Trophoblast cell (in vitro differentiated cells and primary cell): ENCODE results near the gene TRAF5.

Experiments
- DNase-seq, 2 donors: peaks; one replicate each; pipeline ENCODE4 v3.0.0-alpha.2; 2016
- H2AFZ ChIP-seq: 2 replicates; pipeline ENCODE4 v1.6.1; 2013; ENCODE audit warnings: low read length, moderate library complexity, mild to moderate bottlenecking; ENCODE audit not compliant: insufficient read depth, poor library complexity
- H2AK5ac ChIP-seq: 2 replicates; pipeline ENCODE4 v1.6.1; 2013; ENCODE audit warnings: mild to moderate bottlenecking, low read length
- H2BK120ac ChIP-seq: 2 replicates; pipeline ENCODE4 v1.6.1; 2013; ENCODE audit warnings: low read length, mild to moderate bottlenecking, moderate library complexity; ENCODE audit not compliant: insufficient read depth, poor library complexity
- H2BK12ac ChIP-seq: 2 replicates; pipeline ENCODE4 v1.6.1; 2013; ENCODE audit warnings: mild to moderate bottlenecking, low read length, moderate library complexity
- H2BK5ac ChIP-seq: 2 replicates; pipeline ENCODE4 v1.6.1; 2013; ENCODE audit warnings: low read length, low read depth, moderate library complexity, mild to moderate bottlenecking; ENCODE audit not compliant: poor library complexity
- H3K14ac ChIP-seq: 2 replicates; pipeline ENCODE4 v1.6.1; 2013; ENCODE audit warnings: mild to moderate bottlenecking, low read length
- H3K18ac ChIP-seq: 2 replicates; pipeline ENCODE4 v1.6.1; 2013; ENCODE audit warnings: mild to moderate bottlenecking, low read length
- H3K23ac ChIP-seq: 2 replicates; pipeline ENCODE4 v1.6.1; 2013; ENCODE audit warnings: low read length
- H3K27ac ChIP-seq: 2 replicates; pipeline ENCODE4 v1.5.1; 2013; ENCODE audit warnings: low read depth, mild to moderate bottlenecking, inconsistent platforms, low read length, moderate library complexity
- H3K27me3 ChIP-seq: 2 replicates; pipeline ENCODE4 v1.6.1; 2013; ENCODE audit warnings: inconsistent platforms, mild to moderate bottlenecking, low read length, moderate library complexity; ENCODE audit not compliant: insufficient read depth
- H3K36me3 ChIP-seq, 2 experiments: 1 replicate in 1 of 2; 2 replicates in 1 of 2; pipeline ENCODE4 v1.6.1; 2013; ENCODE audit warnings: low read length in 2 of 2, mild to moderate bottlenecking in 2 of 2, moderate library complexity in 1 of 2; ENCODE audit not compliant: insufficient read depth in 2 of 2, control insufficient read depth in 1 of 2
- H3K4ac ChIP-seq: 2 replicates; pipeline ENCODE4 v1.6.1; 2013; ENCODE audit warnings: low read depth, mild to moderate bottlenecking, low read length, moderate library complexity
- H3K4me1 ChIP-seq, 2 experiments: 1 replicate in 1 of 2; 2 replicates in 1 of 2; pipeline ENCODE4 v1.6.1; 2013; ENCODE audit warnings: low read length in 2 of 2, mild to moderate bottlenecking in 2 of 2, moderate library complexity in 1 of 2; ENCODE audit not compliant: insufficient read depth in 2 of 2, control insufficient read depth in 1 of 2
- H3K4me2 ChIP-seq: 2 replicates; pipeline ENCODE4 v1.6.1; 2013; ENCODE audit warnings: inconsistent platforms, mild to moderate bottlenecking, low read length, moderate library complexity
- H3K4me3 ChIP-seq: 2 replicates; pipeline ENCODE4 v1.5.1; 2013; ENCODE audit warnings: mild to moderate bottlenecking, low read depth, low read length, inconsistent platforms
- H3K79me1 ChIP-seq: one replicate; pipeline ENCODE4 v1.6.1; 2013; ENCODE audit warnings: low read length
- H3K79me2 ChIP-seq: 2 replicates; pipeline ENCODE4 v1.6.1; 2013; ENCODE audit warnings: low read length, mild to moderate bottlenecking; ENCODE audit not compliant: control insufficient read depth, insufficient read depth, poor library complexity
- H3K9ac ChIP-seq: 2 replicates; pipeline ENCODE4 v1.6.1; 2013; ENCODE audit warnings: mild to moderate bottlenecking, low read length
- H3K9me3 ChIP-seq: 2 replicates; pipeline ENCODE4 v1.6.1; 2013; ENCODE audit warnings: low read depth, mild to moderate bottlenecking, control low read depth, inconsistent platforms, low read length; ENCODE audit not compliant: insufficient read depth
- H4K12ac ChIP-seq: 2 replicates; pipeline ENCODE4 v1.6.1; 2013; ENCODE audit warnings: low read depth, mild to moderate bottlenecking, low read length, moderate library complexity
- H4K8ac ChIP-seq: 2 replicates; pipeline ENCODE4 v1.6.1; 2013; ENCODE audit warnings: low read depth, mild to moderate bottlenecking, low read length, moderate library complexity
- H4K91ac ChIP-seq: one replicate; pipeline ENCODE4 v1.6.1; 2013; ENCODE audit warnings: low read depth, mild to moderate bottlenecking, low read length, moderate library complexity
- WGBS: extraction: QIAGEN DNeasy Blood & Tissue Kit; methylation state at CpG from one replicate; pipeline ENCODE4 v1.1.7; 2013; ENCODE audit warnings: missing lambda C conversion rate; ENCODE audit not compliant: insufficient read length, insufficient coverage; ENCODE audit errors: extremely low coverage; 5-methylcytosine and 5-hydroxymethylcytosine counted together

Gene TRAF5

DNA sequence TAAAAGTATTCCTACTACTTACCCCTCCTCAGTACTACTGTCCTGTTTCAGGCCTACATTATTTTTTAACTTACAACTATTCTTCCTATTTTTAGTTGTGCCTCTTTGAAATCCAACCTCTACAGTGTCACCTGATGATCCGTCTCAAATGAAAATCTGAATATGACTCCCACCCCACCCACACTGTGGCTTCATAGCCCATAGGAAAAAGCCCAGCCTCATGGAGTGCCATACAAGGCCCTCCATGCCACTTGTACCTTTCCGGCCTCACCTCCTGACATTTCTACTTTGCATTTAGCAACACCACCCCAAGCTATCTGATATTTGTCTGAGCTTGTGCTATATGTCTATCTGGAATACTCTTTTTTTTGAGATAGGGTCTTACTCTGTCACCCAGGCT lies 49.3 kb downstream of the TRAF5 start:
- Histone ChIP-seq H4K8ac (no peak overlapping the region), H3K14ac (no peak overlapping the region), H2BK120ac (no peak overlapping the region), H3K18ac (no peak overlapping the region), H2AFZ (no peak overlapping the region), H3K4ac (no peak overlapping the region), H3K4me2 (no peak overlapping the region), H3K27ac (no peak overlapping the region), H3K4me3 (no peak overlapping the region), H3K27me3 (no peaks in the 10 kb centered on the region), H3K23ac (no peak overlapping the region), H3K4me1 (peaks cover 2% of the 10 kb centered on the region in 2 experiments), H2AK5ac (no peak overlapping the region), H2BK12ac (no peak overlapping the region), H3K79me2 (no peaks in the 10 kb centered on the region), H3K9me3 (no peaks in the 10 kb centered on the region), H3K36me3 (no peaks in the 10 kb centered on the region), H2BK5ac (no peak overlapping the region), H4K91ac (no peak overlapping the region), H4K12ac (no peak overlapping the region), H3K9ac (no peak overlapping the region), H3K79me1 (no peaks in the 10 kb centered on the region)
- DNase-seq = no peak
- WGBS = no CpG with 5 or more reads among the region's 2 CpGs

DNA sequence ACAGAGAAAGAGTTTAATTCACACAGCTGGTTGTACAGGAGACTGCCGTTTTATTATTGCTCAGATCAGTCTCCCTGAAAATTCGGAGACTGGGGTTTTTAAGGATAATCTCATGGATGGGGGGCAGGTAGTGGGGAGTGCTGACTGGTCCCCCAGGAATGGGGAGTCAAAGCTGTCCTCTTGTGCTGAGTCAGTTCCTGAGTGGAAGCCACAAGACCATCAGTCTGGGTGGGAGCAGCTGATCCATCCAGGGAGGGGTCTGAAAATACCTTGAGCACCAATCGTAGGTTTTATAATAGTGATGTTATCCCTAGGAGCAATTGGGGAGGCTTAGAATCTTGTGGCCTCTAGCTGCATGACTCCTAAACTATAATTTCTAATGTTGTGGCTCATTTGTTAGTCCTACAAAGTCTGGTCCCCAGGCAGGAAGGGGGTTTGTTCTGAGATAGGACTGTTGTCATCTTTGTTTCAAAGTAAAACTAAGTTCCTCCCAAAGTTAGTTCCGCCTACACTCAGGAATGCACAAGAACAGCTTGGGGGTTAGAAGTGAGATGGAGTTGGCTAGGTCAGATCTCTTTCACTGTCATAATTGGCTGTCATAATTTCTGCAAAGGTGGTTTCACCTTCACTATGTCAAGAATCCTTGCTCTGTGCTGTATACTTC lies 50.3 kb downstream of the TRAF5 start:
- H2AK5ac ChIP-seq = no peak overlapping the region
- H3K4me2 ChIP-seq = no peak overlapping the region
- WGBS = no CpG with 5 or more reads among the region's 4 CpGs
- H3K14ac ChIP-seq = no peak overlapping the region
- no peak overlapping the region for H4K8ac ChIP-seq
- H3K27me3 ChIP-seq = no peaks in the 10 kb centered on the region
- no peak overlapping the region for H3K9ac ChIP-seq
- no peak overlapping the region for H3K4ac ChIP-seq
- H3K79me1 ChIP-seq = no peaks in the 10 kb centered on the region
- no peak overlapping the region for H3K23ac ChIP-seq
- peaks cover 2% of the 10 kb centered on the region in 2 experiments for H3K4me1 ChIP-seq
- no peaks in the 10 kb centered on the region for H3K79me2 ChIP-seq
- no peak overlapping the region for H3K4me3 ChIP-seq
- no peaks in the 10 kb centered on the region for H3K9me3 ChIP-seq
- peak in 1 of 2 donors; percentile 4 for DNase-seq
- no peak overlapping the region for H2AFZ ChIP-seq
- no peak overlapping the region for H4K91ac ChIP-seq
- H3K36me3 ChIP-seq = no peaks in the 10 kb centered on the region
- H2BK5ac ChIP-seq = no peak overlapping the region
- H4K12ac ChIP-seq = no peak overlapping the region
- no peak overlapping the region for H2BK12ac ChIP-seq
- no peak overlapping the region for H3K18ac ChIP-seq
- no peak overlapping the region for H2BK120ac ChIP-seq
- no peak overlapping the region for H3K27ac ChIP-seq

DNA sequence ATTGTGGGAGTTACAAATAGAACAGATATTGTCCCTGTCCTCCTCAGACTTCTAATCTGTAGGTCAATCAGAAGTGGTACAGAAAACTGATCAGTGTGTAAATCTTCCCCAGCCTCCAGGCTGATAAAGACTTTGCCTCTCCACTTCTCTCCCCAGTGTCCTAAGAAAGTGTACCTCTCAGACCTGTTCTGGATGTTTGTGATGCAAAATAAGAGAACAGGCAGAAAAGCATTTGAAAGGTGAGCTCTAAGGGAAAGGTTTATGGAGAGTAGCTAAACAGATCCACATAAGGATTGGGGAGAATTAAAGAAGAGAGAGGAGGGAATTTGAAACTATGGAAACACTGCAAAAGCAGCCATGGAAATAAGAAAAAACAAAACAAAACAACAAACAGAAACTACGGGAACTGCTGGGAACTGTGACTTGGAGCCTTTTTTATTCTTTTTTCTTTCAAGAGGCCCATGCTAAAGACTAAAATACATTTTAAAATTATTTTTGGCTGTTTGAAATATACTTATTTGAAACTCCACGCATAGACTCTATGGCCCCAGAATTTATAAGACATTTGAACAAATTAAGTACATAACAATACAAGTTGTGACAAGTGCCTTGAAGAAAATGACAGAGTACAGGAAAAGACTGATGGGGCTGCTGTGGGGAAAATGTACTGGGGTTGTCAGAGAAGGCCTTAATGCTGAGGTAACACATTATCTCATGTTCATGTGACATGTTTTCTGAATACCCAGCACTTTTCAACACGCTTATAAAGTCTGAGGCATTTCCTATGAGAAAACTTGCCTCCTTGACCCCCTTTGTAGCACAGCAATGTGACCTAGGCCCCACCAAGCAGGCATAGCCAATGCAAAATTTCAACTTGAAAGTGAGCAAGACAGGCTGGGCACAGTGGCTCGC lies 51.2 kb downstream of the TRAF5 start:
- no peak overlapping the region for H3K27ac ChIP-seq
- no peak overlapping the region for H2BK120ac ChIP-seq
- no peak overlapping the region for H4K91ac ChIP-seq
- no peak overlapping the region for H2AK5ac ChIP-seq
- peak in 1 of 2 donors; percentile 20 for DNase-seq
- no peak overlapping the region for H4K12ac ChIP-seq
- H3K9me3 ChIP-seq = no peaks in the 10 kb centered on the region
- H2BK5ac ChIP-seq = no peak overlapping the region
- H2BK12ac ChIP-seq = no peak overlapping the region
- no peak overlapping the region for H3K23ac ChIP-seq
- no peak overlapping the region for H4K8ac ChIP-seq
- peaks cover 2% of the 10 kb centered on the region in 2 experiments for H3K4me1 ChIP-seq
- H3K4me3 ChIP-seq = no peak overlapping the region
- no peaks in the 10 kb centered on the region for H3K27me3 ChIP-seq
- no peaks in the 10 kb centered on the region for H3K36me3 ChIP-seq
- WGBS = no CpG with 5 or more reads among the region's 4 CpGs
- H3K4me2 ChIP-seq = no peak overlapping the region
- no peak overlapping the region for H3K4ac ChIP-seq
- H3K79me2 ChIP-seq = peaks cover under 1% of the 10 kb centered on the region
- no peak overlapping the region for H3K18ac ChIP-seq
- no peak overlapping the region for H3K14ac ChIP-seq
- H3K9ac ChIP-seq = no peak overlapping the region
- H3K79me1 ChIP-seq = peaks cover 3% of the 10 kb centered on the region
- H2AFZ ChIP-seq = no peak overlapping the region

DNA sequence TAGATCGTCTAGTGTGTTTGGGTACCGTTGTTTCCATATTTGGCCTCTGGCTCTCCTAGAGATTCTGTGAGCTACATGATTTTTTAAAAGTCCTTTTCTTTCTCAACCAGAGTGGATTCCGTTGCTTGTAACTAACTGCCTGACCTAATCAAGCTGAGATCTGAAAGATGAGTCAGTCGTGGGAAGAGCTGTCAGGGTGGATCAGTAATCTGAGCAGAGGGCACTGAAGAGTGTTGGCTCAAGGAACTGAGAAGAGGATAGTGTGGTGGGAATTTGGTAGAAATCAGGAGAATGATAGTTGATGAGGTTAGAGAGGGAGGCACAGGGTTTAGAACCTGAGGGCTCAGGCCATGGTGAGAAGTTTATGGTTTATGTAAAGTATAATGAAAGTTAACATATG lies 52.2 kb downstream of the TRAF5 start:
- peaks cover 4% of the 10 kb centered on the region for H3K79me2 ChIP-seq
- H2BK12ac ChIP-seq = no peak overlapping the region
- no peaks in the 10 kb centered on the region for H3K9me3 ChIP-seq
- peak; percentile 14 to 69 for DNase-seq
- H4K8ac ChIP-seq = no peak overlapping the region
- no peak overlapping the region for H3K4ac ChIP-seq
- no peak overlapping the region for H3K9ac ChIP-seq
- no peak overlapping the region for H2BK120ac ChIP-seq
- peaks cover 8% of the 10 kb centered on the region for H3K79me1 ChIP-seq
- H2BK5ac ChIP-seq = no peak overlapping the region
- no CpG with 5 or more reads among the region's 4 CpGs for WGBS
- no peaks in the 10 kb centered on the region for H3K27me3 ChIP-seq
- H3K23ac ChIP-seq = no peak overlapping the region
- H2AFZ ChIP-seq = no peak overlapping the region
- H3K14ac ChIP-seq = no peak overlapping the region
- no peak overlapping the region for H3K27ac ChIP-seq
- peaks cover 2% of the 10 kb centered on the region in 2 experiments for H3K4me1 ChIP-seq
- H3K4me2 ChIP-seq = no peak overlapping the region
- no peak overlapping the region for H3K18ac ChIP-seq
- no peak overlapping the region for H4K12ac ChIP-seq
- H4K91ac ChIP-seq = no peak overlapping the region
- no peak overlapping the region for H2AK5ac ChIP-seq
- no peak overlapping the region for H3K4me3 ChIP-seq
- no peaks in the 10 kb centered on the region for H3K36me3 ChIP-seq
